Measurements from ENCODE around the gene ACO2. TPM values are rescaled to one million over a fixed set of nuclear protein-coding genes. Genes with fewer than 3 reads are reported as not detected.

Gene ACO2
- total RNA-seq, 1 experiment from 2014 or later, result 66.6 TPM

GRCh38 chr22:41561788-41562187 lies 92.9 kb downstream of the ACO2 start:
- H2AFZ ChIP-seq (ENCODE audit: low read length), result no peak overlapping the region
- no peak overlapping the region for H2BK5ac ChIP-seq (ENCODE audit: insufficient read length, low read length)
- peaks cover 47 to 51% of the 10 kb centered on the region in 2 experiments for H3K4me1 Mint-ChIP-seq
- H3K23me2 ChIP-seq (ENCODE audit: insufficient read length, low read depth, low read length, poor library complexity, severe bottlenecking), result no peaks in the 10 kb centered on the region
- H3T11ph ChIP-seq (ENCODE audit: low read length), result no peak overlapping the region
- WGBS (ENCODE audit: extremely low coverage, insufficient read length, low lambda C conversion rate), result no CpG with 5 or more reads among the region's 5 CpGs
- no peak overlapping the region for H3K56ac ChIP-seq (ENCODE audit: insufficient read length, low read depth, low read length)
- no peaks in the 10 kb centered on the region for H3K9me3 Mint-ChIP-seq
- no peak overlapping the region for H3K23ac ChIP-seq (ENCODE audit: insufficient read length, low read depth, low read length)
- H2AK5ac ChIP-seq (ENCODE audit: insufficient read length, low read length), result no peak overlapping the region
- DNase-seq, result no peak
- no peaks in the 10 kb centered on the region for H3K79me1 ChIP-seq (ENCODE audit: insufficient read depth, low read depth, low read length, poor library complexity, severe bottlenecking)
- no peak overlapping the region; the same call in 1 of the 2 replicates for H3K14ac ChIP-seq (ENCODE audit: insufficient read depth, low read length)
- H4K20me1 ChIP-seq (ENCODE audit: control insufficient read depth, insufficient read depth, insufficient read length), result no peaks in the 10 kb centered on the region
- H2BK20ac ChIP-seq (ENCODE audit: low read depth, low read length, poor library complexity, severe bottlenecking), result no peak overlapping the region
- no peaks in the 10 kb centered on the region; a peak in 1 of 7 replicates for H3K36me3 Mint-ChIP-seq (ENCODE audit: insufficient read depth in 1 of 3, low read depth in 3 of 3)
- H3K9me3 ChIP-seq (ENCODE audit: control insufficient read depth, low read depth, low read length), result no peaks in the 10 kb centered on the region
- peaks cover 7% of the 10 kb centered on the region; the same call in 1 of the 2 replicates for H3K27me3 Mint-ChIP-seq (ENCODE audit: low read depth)
- no peak overlapping the region for H3K27ac ChIP-seq (ENCODE audit: insufficient read length, low read depth, low read length)
- H3K27ac Mint-ChIP-seq, result no peak overlapping the region; a peak in 1 of 7 replicates
- no peak overlapping the region for H4K8ac ChIP-seq (replicated peaks; ENCODE audit: insufficient read length, low read depth, low read length)
- peak overlapping the region in 1 of 2 experiments; percentile 61; a peak in 1 of 5 replicates for H3K4me3 Mint-ChIP-seq
- H3K9ac ChIP-seq (ENCODE audit: extremely low read depth, insufficient read length, low read length), result no peak overlapping the region
- no peak overlapping the region for H2BK12ac ChIP-seq (ENCODE audit: insufficient read length, low read depth, low read length)
- H2BK15ac ChIP-seq (ENCODE audit: low read depth, low read length), result no peak overlapping the region
- H3K79me2 ChIP-seq (ENCODE audit: insufficient read depth, low read length), result no peaks in the 10 kb centered on the region
- H3K18ac ChIP-seq (ENCODE audit: insufficient read length, low read depth, low read length), result no peak overlapping the region
- peaks cover 3% of the 10 kb centered on the region; the same call in 1 of the 2 replicates for H3K4me1 ChIP-seq (ENCODE audit: insufficient read depth, low read length)
- H3K4ac ChIP-seq (ENCODE audit: low read depth, low read length), result no peak overlapping the region
- peak overlapping the region; percentile 21 for H3K4me2 ChIP-seq (ENCODE audit: insufficient read depth, insufficient read length, low read length)
- H4K91ac ChIP-seq (ENCODE audit: insufficient read length, low read depth, low read length), result no peak overlapping the region
- no peak for TF ChIP-seq CTCF (conservative IDR thresholded peaks at IDR 0.05)
- no peaks in the 10 kb centered on the region for H3K27me3 ChIP-seq (ENCODE audit: insufficient read depth, low read length)
- no peak overlapping the region for H4K5ac ChIP-seq (ENCODE audit: insufficient read length, low read depth, low read length)
- H2BK120ac ChIP-seq (ENCODE audit: low read depth, low read length, poor library complexity, severe bottlenecking), result no peak overlapping the region

Data from H9 (cell line).